Pancreas (tissue), 10 donors: ENCODE data around the gene DUOX1. TPM values are rescaled to one million over a fixed set of nuclear protein-coding genes. Genes with fewer than 3 reads are reported as not detected.

Source experiments
- ATAC-seq, 4 donors: fragments of 200-7000 bp; cut with Tn5 transposase; one replicate each; pipeline versions ENCODE4 v1.8.0 to v1.9.1; 2020; ENCODE audit warnings: mild to moderate bottlenecking in 4 of 4, moderate library complexity in 4 of 4
- DNase-seq, 6 donors: peaks; one replicate each; pipeline ENCODE4 v3.0.0-alpha.2; 2020
- FAIRE-seq: peaks from 2 replicates; lab custom pipeline; 2012; peaks lifted over from hg19 to GRCh38; lab: Jason Lieb, UNC
- H3K27ac ChIP-seq, 4 donors: fragments of 200-600 bp; sonication (generic); 1 replicate in 3 of 4; 2 replicates in 1 of 4; pipeline versions ENCODE4 v1.5.0 to v1.8.0; 2020
- H3K27me3 ChIP-seq, 4 donors: fragments of 200-600 bp; one replicate each; pipeline ENCODE4 v1.8.0; 2021
- H3K36me3 ChIP-seq, 3 donors: fragments of 200-600 bp; sonication (generic) in 1 of 3; one replicate each; pipeline versions ENCODE4 v1.5.0 to v1.8.0; 2020 to 2021
- H3K4me1 ChIP-seq, 3 donors: fragments of 200-600 bp; one replicate each; pipeline ENCODE4 v1.8.0; 2021
- H3K4me3 ChIP-seq, 4 donors: fragments of 200-600 bp; sonication (generic) in 2 of 4; one replicate each; pipeline versions ENCODE4 v1.5.0 to v1.8.0; 2020 to 2021
- H3K9me3 ChIP-seq, 4 donors: fragments of 200-600 bp; one replicate each; pipeline ENCODE4 v1.8.0; 2021
- CTCF ChIP-seq, 4 donors: fragments of 200-600 bp; sonication (generic) in 3 of 4; IDR thresholded peaks; one replicate each; pipeline versions ENCODE4 v1.5.0 to v1.8.0; 2021; ENCODE audit warnings: antibody characterized with exemption in 4 of 4
- WGBS, 2 donors: extraction: QIAGEN DNeasy Blood & Tissue Kit; methylation state at CpG; one replicate each; pipeline ENCODE4 v1.1.7; 2013; 5-methylcytosine and 5-hydroxymethylcytosine counted together
- intact Hi-C, 3 donors: fragments of 100-400 bp; cut with DNase I; formaldehyde crosslinking; loops; one replicate each; pipeline versions ENCODE4 v1.11.1 to v1.14.2; 2022
- polyA plus RNA-seq, 2 donors: library from polyadenylated mRNA; stranded (reverse); fragments of 200-250 nt; gene quantifications; one replicate each; pipeline ENCODE4 v1.2.3, GENCODE V29; 2013
- total RNA-seq, 6 donors: library from RNA; stranded (reverse); fragmentation: NEBNext Ultra II Directional in 4 of 6; extraction: Animal tissue kit (Norgen Biotek cat#: 25700) in 4 of 6; gene quantifications; one replicate each; pipeline versions ENCODE4 v1.2.1 to v1.2.4, GENCODE V29; 2021 to 2023
- donor health status: healthy with polysubstance abuse.
- donor health status: DM: no; HTN: no; CAD: no; lungs with moderate emphysema.
- donor health status: DM: no; HTN: no; CAD: no.
- donor health status: control.
- donor health status: control.
- donor health status: Bipolar disorder and iron deficiency.
- donor health status: DM: yes; HTN: yes; CAD: no.
- donor health status: DM: no; HTN: no; CAD: no.
- donor health status: DM: no; HTN: no; CAD: no.
- donor health status: DM: yes; HTN: yes; CAD: no.

The DUOX1 gene
- total and polyA plus RNA-seq, 8 donors = 0.14 to 0.97 (median 0.42) TPM

DNA sequence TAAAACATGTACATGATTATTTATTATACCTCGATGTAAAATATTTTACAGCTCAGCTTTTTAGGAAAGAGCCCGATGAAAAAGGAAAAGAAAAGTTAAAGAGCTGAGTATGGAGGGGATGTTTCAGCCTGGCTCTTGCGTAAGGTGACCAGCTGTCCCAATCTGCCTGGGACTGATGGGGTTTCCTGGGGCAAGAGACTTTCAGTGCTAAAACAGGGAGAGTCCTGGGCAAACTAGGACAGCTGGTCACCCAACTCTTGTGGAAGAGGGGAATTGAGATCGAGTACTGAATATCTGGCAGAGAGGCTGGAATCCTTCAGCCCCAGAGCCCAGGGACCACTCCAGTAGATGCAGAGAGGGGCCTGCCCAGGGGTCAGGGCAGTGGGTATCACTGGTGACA lies 36.8 kb upstream of the DUOX1 start:
- WGBS, 2 donors = 87 to 90% methylated on average over 4 of the region's 4 CpGs
- H3K36me3 ChIP-seq = no peaks in the 10 kb centered on the region
- no peak for DNase-seq
- no peak for ATAC-seq
- no peak for FAIRE-seq
- H3K4me3 ChIP-seq = no peak overlapping the region
- intact Hi-C loops = no loop called here
- H3K9me3 ChIP-seq = no peaks in the 10 kb centered on the region
- no peaks in the 10 kb centered on the region for H3K4me1 ChIP-seq
- TF ChIP-seq CTCF (IDR thresholded peaks at IDR 0.05) = no peak
- no peaks in the 10 kb centered on the region for H3K27me3 ChIP-seq
- H3K27ac ChIP-seq = no peak overlapping the region

DNA sequence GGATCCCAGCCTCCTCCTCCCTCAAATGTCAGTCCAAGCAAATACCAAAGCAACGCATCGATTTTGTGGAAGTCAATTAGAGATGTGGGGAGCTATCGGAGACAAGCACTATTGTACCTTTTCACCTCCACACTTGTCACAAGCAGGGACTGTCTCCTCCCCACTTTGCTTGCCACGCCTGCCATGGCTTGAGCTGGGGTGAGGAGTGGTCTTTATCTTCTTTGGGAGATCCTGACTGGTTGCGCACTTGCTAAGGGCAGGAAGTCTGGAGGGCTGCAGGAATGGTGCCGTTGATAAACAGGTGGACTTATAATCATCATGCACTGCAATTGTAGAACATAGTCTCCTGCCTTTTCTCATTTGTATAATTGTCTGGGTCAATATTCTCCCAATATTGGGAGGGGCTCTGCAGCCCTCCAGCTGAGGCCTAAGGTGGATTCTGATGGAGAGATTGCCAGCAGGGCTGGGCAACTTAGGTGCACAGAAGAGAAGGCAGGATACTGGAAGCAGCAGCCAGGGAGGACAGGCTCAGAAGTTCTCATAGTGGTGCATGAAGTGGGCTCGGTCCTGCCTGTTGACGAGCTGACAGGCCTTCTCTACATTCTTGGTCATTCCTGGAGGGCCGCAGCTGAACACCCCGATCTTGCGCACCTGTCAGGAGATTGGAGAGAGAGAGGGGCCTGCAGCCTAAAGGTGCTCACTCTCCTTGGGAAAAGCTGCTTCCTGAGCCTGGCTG lies 36.0 kb upstream of the DUOX1 start:
- Histone ChIP-seq H3K36me3 (no peaks in the 10 kb centered on the region), H3K4me3 (no peak overlapping the region), H3K27ac (no peak overlapping the region), H3K9me3 (no peaks in the 10 kb centered on the region), H3K4me1 (no peaks in the 10 kb centered on the region), H3K27me3 (no peaks in the 10 kb centered on the region)
- DNase-seq (peak in 1 of 6 donors; percentile 21), FAIRE-seq (no peak), ATAC-seq (no peak)
- intact Hi-C loops = no loop called here
- TF ChIP-seq CTCF (IDR thresholded peaks at IDR 0.05) = no peak
- WGBS, 2 donors = 88 to 90% methylated on average over 11 of the region's 11 CpGs

- intact Hi-C loops = no loop called here
- no peaks in the 10 kb centered on the region for H3K4me1 ChIP-seq
- no peak overlapping the region for H3K27ac ChIP-seq
- H3K36me3 ChIP-seq = no peaks in the 10 kb centered on the region
- WGBS, 2 donors = 79 to 81% methylated on average over 9 of the region's 9 CpGs
- FAIRE-seq (no peak), DNase-seq (peak in 1 of 6 donors; percentile 41), ATAC-seq (peak in 1 of 4 donors; percentile 61)
- TF ChIP-seq CTCF (IDR thresholded peaks at IDR 0.05) = no peak
- H3K9me3 ChIP-seq = no peaks in the 10 kb centered on the region
- H3K4me3 ChIP-seq = no peak overlapping the region
- no peaks in the 10 kb centered on the region for H3K27me3 ChIP-seq
These were observed 35.5 kb upstream of the DUOX1 start for GRCh38 chr15:45094358-45094730.

- intact Hi-C loops = no loop called here
- no peaks in the 10 kb centered on the region for H3K36me3 ChIP-seq
- FAIRE-seq = no peak
- no peak for ATAC-seq
- H3K9me3 ChIP-seq = no peaks in the 10 kb centered on the region
- WGBS, 2 donors = 84 to 92% methylated on average over 11 of the region's 11 CpGs
- H3K4me3 ChIP-seq = no peak overlapping the region
- no peaks in the 10 kb centered on the region for H3K27me3 ChIP-seq
- TF ChIP-seq CTCF (IDR thresholded peaks at IDR 0.05) = no peak
- DNase-seq = no peak
- H3K27ac ChIP-seq = no peak overlapping the region
- H3K4me1 ChIP-seq = no peaks in the 10 kb centered on the region
These were observed 34.1 kb upstream of the DUOX1 start for GRCh38 chr15:45095661-45096060.

- DNase-seq (no peak), ATAC-seq (no peak), FAIRE-seq (no peak)
- WGBS, 2 donors = 90 to 99% methylated on average over 7 of the region's 7 CpGs
- intact Hi-C loops = no loop called here
- H3K4me3 ChIP-seq = no peak overlapping the region
- TF ChIP-seq CTCF (IDR thresholded peaks at IDR 0.05) = no peak
- H3K27ac ChIP-seq = no peak overlapping the region
- H3K36me3 ChIP-seq = no peaks in the 10 kb centered on the region
- H3K4me1 ChIP-seq = no peaks in the 10 kb centered on the region
- no peaks in the 10 kb centered on the region for H3K27me3 ChIP-seq
- no peaks in the 10 kb centered on the region for H3K9me3 ChIP-seq
These were observed 32.3 kb upstream of the DUOX1 start for GRCh38 chr15:45097466-45097865.
